Liver (tissue), 3 donors: Measurements from ENCODE around the gene RFPL2.

Experiments
- EGR1 ChIP-seq, 2 donors: IDR thresholded peaks; 2 replicates each; pipeline ENCODE4 v1.6.1; 2016 to 2018; ENCODE audit warnings: antibody characterized with exemption in 2 of 2, low read depth in 2 of 2
- JUND ChIP-seq, 2 donors: IDR thresholded peaks; 2 replicates each; pipeline ENCODE4 v1.6.1; 2016; ENCODE audit warnings: antibody characterized with exemption in 2 of 2
- MAX ChIP-seq: IDR thresholded peaks from 2 replicates; pipeline ENCODE4 v1.6.1; 2016; ENCODE audit warnings: antibody characterized with exemption
- REST ChIP-seq: IDR thresholded peaks from 2 replicates; pipeline ENCODE4 v1.6.1; 2016; ENCODE audit warnings: antibody characterized with exemption, mild to moderate bottlenecking
- TAF1 ChIP-seq: conservative IDR thresholded peaks from 2 replicates; pipeline ENCODE4 v1.6.1; 2016; ENCODE audit warnings: antibody characterized with exemption, mild to moderate bottlenecking
- TF ChIP-seq, protein P1 (sequence below): fragments of 150-350 bp; IDR thresholded peaks from 2 replicates; pipeline ENCODE4 v1.5.1; 2017; ENCODE audit warnings: improper control_type of control experiment, low read depth, low read length; ENCODE audit not compliant: missing input control
- donor health status: healthy.
- donor health status: healthy.

GRCh38 chr22:32199341-32199740 is 5.5 kb downstream of the RFPL2 start:
- TF ChIP-seq, protein P1, sequence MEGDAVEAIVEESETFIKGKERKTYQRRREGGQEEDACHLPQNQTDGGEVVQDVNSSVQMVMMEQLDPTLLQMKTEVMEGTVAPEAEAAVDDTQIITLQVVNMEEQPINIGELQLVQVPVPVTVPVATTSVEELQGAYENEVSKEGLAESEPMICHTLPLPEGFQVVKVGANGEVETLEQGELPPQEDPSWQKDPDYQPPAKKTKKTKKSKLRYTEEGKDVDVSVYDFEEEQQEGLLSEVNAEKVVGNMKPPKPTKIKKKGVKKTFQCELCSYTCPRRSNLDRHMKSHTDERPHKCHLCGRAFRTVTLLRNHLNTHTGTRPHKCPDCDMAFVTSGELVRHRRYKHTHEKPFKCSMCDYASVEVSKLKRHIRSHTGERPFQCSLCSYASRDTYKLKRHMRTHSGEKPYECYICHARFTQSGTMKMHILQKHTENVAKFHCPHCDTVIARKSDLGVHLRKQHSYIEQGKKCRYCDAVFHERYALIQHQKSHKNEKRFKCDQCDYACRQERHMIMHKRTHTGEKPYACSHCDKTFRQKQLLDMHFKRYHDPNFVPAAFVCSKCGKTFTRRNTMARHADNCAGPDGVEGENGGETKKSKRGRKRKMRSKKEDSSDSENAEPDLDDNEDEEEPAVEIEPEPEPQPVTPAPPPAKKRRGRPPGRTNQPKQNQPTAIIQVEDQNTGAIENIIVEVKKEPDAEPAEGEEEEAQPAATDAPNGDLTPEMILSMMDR, result no peak
- TF ChIP-seq JUND (IDR thresholded peaks at IDR 0.05) (no peak), MAX (no peak), REST (no peak), TAF1 (no peak), EGR1 (IDR thresholded peaks at IDR 0.05; ENCODE audit: low read depth in 2 of 2) (no peak)
